GM12878 (cell line): ENCODE results near the gene ZDHHC3. TPM values are rescaled to one million over a fixed set of nuclear protein-coding genes. Genes with fewer than 3 reads are reported as not detected.

Experiments used
- ATAC-seq: fragments of 200-7000 bp; cut with Tn5 transposase; 3 replicates; pipeline ENCODE4 v1.9.1; 2020; ENCODE audit warnings: mild to moderate bottlenecking, moderate library complexity
- BruUV-seq: library from RNA; stranded (reverse); fragments of 400-500 nt; replicated peaks from 2 replicates; lab custom pipeline; 2021; lab: Mats Ljungman, UMichigan
- CTCF ChIA-PET: fragments of 300-600 bp; sonication (Branson Sonifier 250); formaldehyde crosslinking; extraction: SDS; loops from one replicate; lab custom pipeline; 2021; ENCODE audit warnings: inconsistent platforms; lab: Yijun Ruan, JAX
- POLR2A ChIA-PET: fragments of 350-600 bp; formaldehyde crosslinking; extraction: SDS; loops from one replicate; lab custom pipeline; 2021; ENCODE audit warnings: inconsistent platforms; lab: Charles Lee
- RAD21 ChIA-PET: fragments of 300-600 bp; sonication (Branson Sonifier 250); formaldehyde crosslinking; loops from one replicate; lab custom pipeline; 2023; ENCODE audit warnings: antibody characterized with exemption; ENCODE audit not compliant: unreplicated experiment; lab: Charles Lee
- SMC1A ChIA-PET: fragments of 300-600 bp; sonication (Branson Sonifier 250); formaldehyde crosslinking; loops from one replicate; lab custom pipeline; 2023; ENCODE audit not compliant: unreplicated experiment, uncharacterized antibody; lab: Charles Lee
- DNase-seq: peaks from one replicate; pipeline ENCODE4 v3.0.0-alpha.2; 2011; ENCODE audit warnings: low read depth, low spot score
- FAIRE-seq: peaks from 3 replicates; lab custom pipeline; 2011; peaks lifted over from hg19 to GRCh38; lab: Jason Lieb, UNC
- H2AFZ ChIP-seq: 2 replicates; pipeline ENCODE4 v1.6.0; 2011; ENCODE audit warnings: low read depth, low read length, control low read depth; ENCODE audit not compliant: control insufficient read depth
- H3K27ac ChIP-seq: 2 replicates; pipeline ENCODE4 v1.5.1; 2011; ENCODE audit warnings: control low read depth; ENCODE audit not compliant: control insufficient read depth, insufficient read depth
- H3K27me3 ChIP-seq, 2 experiments: replicated peaks in 1 of 2; 2 replicates each; pipeline versions ENCODE4 v1.6.0 to v1.6.1; 2011; ENCODE audit warnings: low read length in 1 of 2; ENCODE audit not compliant: control insufficient read depth in 2 of 2, insufficient read depth in 2 of 2
- H3K36me3 ChIP-seq, 2 experiments: 2 replicates each; pipeline ENCODE4 v1.5.1; 2011; ENCODE audit warnings: low read length in 1 of 2; ENCODE audit not compliant: control insufficient read depth in 2 of 2, insufficient read depth in 2 of 2
- H3K4me1 ChIP-seq: 2 replicates; pipeline ENCODE4 v1.6.1; 2011; ENCODE audit warnings: mild to moderate bottlenecking, low read length, moderate library complexity, mixed read lengths; ENCODE audit not compliant: control insufficient read depth, insufficient read depth
- H3K4me2 ChIP-seq: 2 replicates; pipeline ENCODE4 v1.6.0; 2011; ENCODE audit warnings: control low read depth; ENCODE audit not compliant: control insufficient read depth, insufficient read depth
- H3K4me3 ChIP-seq: fragments of 200-600 bp; sonication (generic); 2 replicates; pipeline ENCODE4 v1.5.1; 2016
- H3K79me2 ChIP-seq: 2 replicates; pipeline ENCODE4 v1.6.0; 2011; ENCODE audit warnings: low read length; ENCODE audit not compliant: control insufficient read depth, insufficient read depth
- H3K9ac ChIP-seq: 2 replicates; pipeline ENCODE4 v1.8.0; 2011; ENCODE audit warnings: low read length, control low read depth, mixed read lengths; ENCODE audit not compliant: control insufficient read depth, insufficient read depth
- H3K9me3 ChIP-seq: replicated peaks from 3 replicates; pipeline ENCODE4 v1.5.1; 2011; ENCODE audit warnings: mild to moderate bottlenecking, low read length; ENCODE audit not compliant: control insufficient read depth, insufficient read depth
- H4K20me1 ChIP-seq: 2 replicates; pipeline ENCODE4 v1.6.0; 2011; ENCODE audit not compliant: control insufficient read depth, insufficient read depth
- DPF2 ChIP-seq: fragments of 450-650 bp; IDR thresholded peaks from 2 replicates; pipeline ENCODE4 v1.6.1; 2017; ENCODE audit warnings: mild to moderate bottlenecking
- EED ChIP-seq: sonication (generic); IDR thresholded peaks from 2 replicates; pipeline ENCODE4 v1.6.1; 2016; ENCODE audit warnings: antibody characterized with exemption, low read depth
- GABPA ChIP-seq: IDR thresholded peaks from 2 replicates; pipeline ENCODE4 v1.6.1; 2014; ENCODE audit warnings: antibody characterized with exemption, low read depth, mild to moderate bottlenecking, inconsistent platforms
- MTA2 ChIP-seq: fragments of 450-650 bp; IDR thresholded peaks from 2 replicates; pipeline ENCODE4 v1.6.1; 2016; ENCODE audit warnings: low read depth, mild to moderate bottlenecking, moderate library complexity
- MYC ChIP-seq: IDR thresholded peaks from 2 replicates; pipeline ENCODE4 v1.6.1; 2011; ENCODE audit warnings: mild to moderate bottlenecking, low read length, moderate library complexity, inconsistent platforms; ENCODE audit not compliant: insufficient read depth, insufficient replicate concordance, insufficient read length, severe bottlenecking
- NFXL1 ChIP-seq: fragments of 450-650 bp; IDR thresholded peaks from 2 replicates; pipeline ENCODE4 v1.6.1; 2017; ENCODE audit warnings: antibody characterized with exemption, mild to moderate bottlenecking, borderline replicate concordance
- POLR2A ChIP-seq: IDR thresholded peaks from 2 replicates; pipeline ENCODE4 v1.6.1; 2011; ENCODE audit warnings: low read depth, mild to moderate bottlenecking, low read length
- POLR2AphosphoS5 ChIP-seq: IDR thresholded peaks from 2 replicates; pipeline ENCODE4 v1.6.1; 2011; ENCODE audit warnings: mild to moderate bottlenecking, low read length, inconsistent platforms
- RBBP5 ChIP-seq: fragments of 200-600 bp; sonication (generic); conservative IDR thresholded peaks from 2 replicates; pipeline ENCODE4 v1.6.1; 2016
- RCOR1 ChIP-seq: conservative IDR thresholded peaks from 2 replicates; pipeline ENCODE4 v1.6.1; 2012; ENCODE audit warnings: low read depth, low read length, improper control_type of control experiment
- ZZZ3 ChIP-seq: IDR thresholded peaks from 2 replicates; pipeline ENCODE4 v1.6.1; 2011; ENCODE audit warnings: low read depth; ENCODE audit not compliant: control insufficient read depth, insufficient read length
- WGBS: methylation state at CpG from one replicate; pipeline ENCODE4 v1.1.6; 2016; ENCODE audit warnings: low lambda C conversion rate; ENCODE audit not compliant: insufficient replicate concordance, insufficient coverage; ENCODE audit errors: missing lambda C conversion rate; 5-methylcytosine and 5-hydroxymethylcytosine counted together
- in situ Hi-C: fragments of 300-500 bp; cut with MboI; formaldehyde crosslinking; loops from 9 replicates; pipeline ENCODE4 v1.14.3; 2018; ENCODE audit warnings: mixed read lengths
- intact Hi-C: fragments of 100-400 bp; cut with micrococcal nuclease; formaldehyde crosslinking; loops from one replicate; pipeline ENCODE4 v1.14.2; 2022; ENCODE audit not compliant: unreplicated experiment
- polyA plus RNA-seq, 11 experiments: library from polyadenylated mRNA; depleted of rRNA in 4 of 11; unstranded in 6 of 11; stranded (reverse) in 5 of 11; fragments of >200 nt; fragmentation: Nextera tagmentation in 4 of 11; fragmentation: Illumina TruSeq in 1 of 11; extraction: Ambion mirVana in 4 of 11; extraction: Trizol in 1 of 11; gene quantifications; 1 replicate in 1 of 11; 2 replicates in 10 of 11; pipeline versions ENCODE4 v1.2.1 to v1.2.3, GENCODE V29; 2011 to 2016; ENCODE audit warnings: inconsistent platforms in 2 of 11, missing spikeins in 2 of 11, low read depth in 1 of 11
- total RNA-seq, 4 experiments: library from RNA; depleted of rRNA in 3 of 4; stranded (reverse); fragments of >200 nt in 3 of 4; fragmentation: Illumina TruSeq in 1 of 4; extraction: Trizol in 1 of 4; gene quantifications; 2 replicates each; pipeline versions ENCODE4 v1.2.1 to v1.2.3, GENCODE V29; 2013 to 2021
- TF ChIP-seq, protein P1 (sequence below): IDR thresholded peaks from 2 replicates; pipeline ENCODE4 v1.6.1; 2012; ENCODE audit warnings: improper control_type of control experiment, low read depth, low read length; ENCODE audit not compliant: insufficient replicate concordance
- TF ChIP-seq, protein P2 (sequence below): IDR thresholded peaks from 2 replicates; pipeline ENCODE4 v1.6.1; 2011; ENCODE audit warnings: low read depth, low read length, improper control_type of control experiment, borderline replicate concordance
- TF ChIP-seq, protein P3 (sequence below), 3 experiments: IDR thresholded peaks in 2 of 3; conservative IDR thresholded peaks in 1 of 3; 2 replicates each; pipeline ENCODE4 v1.5.1; 2011; ENCODE audit warnings: low read depth in 3 of 3, low read length in 3 of 3, mild to moderate bottlenecking in 3 of 3, control low read depth in 2 of 3, moderate library complexity in 2 of 3, inconsistent platforms in 1 of 3, mixed read lengths in 1 of 3; ENCODE audit not compliant: control insufficient read depth in 2 of 3, insufficient read depth in 1 of 3; ENCODE audit errors: extremely low read depth in 1 of 3

ZDHHC3 gene
- total and polyA plus RNA-seq, 10 of the 15 experiments (the other 5 are each of a cell fraction or from before 2014, with no cell fraction given) = 6.8 to 79.1 (median 40.8) TPM

GRCh38 chr3:44909063-44909462, 66.9 kb downstream of the ZDHHC3 start (continued):
- TF ChIP-seq, protein P1, sequence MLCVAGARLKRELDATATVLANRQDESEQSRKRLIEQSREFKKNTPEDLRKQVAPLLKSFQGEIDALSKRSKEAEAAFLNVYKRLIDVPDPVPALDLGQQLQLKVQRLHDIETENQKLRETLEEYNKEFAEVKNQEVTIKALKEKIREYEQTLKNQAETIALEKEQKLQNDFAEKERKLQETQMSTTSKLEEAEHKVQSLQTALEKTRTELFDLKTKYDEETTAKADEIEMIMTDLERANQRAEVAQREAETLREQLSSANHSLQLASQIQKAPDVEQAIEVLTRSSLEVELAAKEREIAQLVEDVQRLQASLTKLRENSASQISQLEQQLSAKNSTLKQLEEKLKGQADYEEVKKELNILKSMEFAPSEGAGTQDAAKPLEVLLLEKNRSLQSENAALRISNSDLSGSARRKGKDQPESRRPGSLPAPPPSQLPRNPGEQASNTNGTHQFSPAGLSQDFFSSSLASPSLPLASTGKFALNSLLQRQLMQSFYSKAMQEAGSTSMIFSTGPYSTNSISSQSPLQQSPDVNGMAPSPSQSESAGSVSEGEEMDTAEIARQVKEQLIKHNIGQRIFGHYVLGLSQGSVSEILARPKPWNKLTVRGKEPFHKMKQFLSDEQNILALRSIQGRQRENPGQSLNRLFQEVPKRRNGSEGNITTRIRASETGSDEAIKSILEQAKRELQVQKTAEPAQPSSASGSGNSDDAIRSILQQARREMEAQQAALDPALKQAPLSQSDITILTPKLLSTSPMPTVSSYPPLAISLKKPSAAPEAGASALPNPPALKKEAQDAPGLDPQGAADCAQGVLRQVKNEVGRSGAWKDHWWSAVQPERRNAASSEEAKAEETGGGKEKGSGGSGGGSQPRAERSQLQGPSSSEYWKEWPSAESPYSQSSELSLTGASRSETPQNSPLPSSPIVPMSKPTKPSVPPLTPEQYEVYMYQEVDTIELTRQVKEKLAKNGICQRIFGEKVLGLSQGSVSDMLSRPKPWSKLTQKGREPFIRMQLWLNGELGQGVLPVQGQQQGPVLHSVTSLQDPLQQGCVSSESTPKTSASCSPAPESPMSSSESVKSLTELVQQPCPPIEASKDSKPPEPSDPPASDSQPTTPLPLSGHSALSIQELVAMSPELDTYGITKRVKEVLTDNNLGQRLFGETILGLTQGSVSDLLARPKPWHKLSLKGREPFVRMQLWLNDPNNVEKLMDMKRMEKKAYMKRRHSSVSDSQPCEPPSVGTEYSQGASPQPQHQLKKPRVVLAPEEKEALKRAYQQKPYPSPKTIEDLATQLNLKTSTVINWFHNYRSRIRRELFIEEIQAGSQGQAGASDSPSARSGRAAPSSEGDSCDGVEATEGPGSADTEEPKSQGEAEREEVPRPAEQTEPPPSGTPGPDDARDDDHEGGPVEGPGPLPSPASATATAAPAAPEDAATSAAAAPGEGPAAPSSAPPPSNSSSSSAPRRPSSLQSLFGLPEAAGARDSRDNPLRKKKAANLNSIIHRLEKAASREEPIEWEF = no peak
- TF ChIP-seq, protein P2, sequence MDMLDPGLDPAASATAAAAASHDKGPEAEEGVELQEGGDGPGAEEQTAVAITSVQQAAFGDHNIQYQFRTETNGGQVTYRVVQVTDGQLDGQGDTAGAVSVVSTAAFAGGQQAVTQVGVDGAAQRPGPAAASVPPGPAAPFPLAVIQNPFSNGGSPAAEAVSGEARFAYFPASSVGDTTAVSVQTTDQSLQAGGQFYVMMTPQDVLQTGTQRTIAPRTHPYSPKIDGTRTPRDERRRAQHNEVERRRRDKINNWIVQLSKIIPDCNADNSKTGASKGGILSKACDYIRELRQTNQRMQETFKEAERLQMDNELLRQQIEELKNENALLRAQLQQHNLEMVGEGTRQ = no peak
- TF ChIP-seq, all 136 proteins: peak for 0

DNA sequence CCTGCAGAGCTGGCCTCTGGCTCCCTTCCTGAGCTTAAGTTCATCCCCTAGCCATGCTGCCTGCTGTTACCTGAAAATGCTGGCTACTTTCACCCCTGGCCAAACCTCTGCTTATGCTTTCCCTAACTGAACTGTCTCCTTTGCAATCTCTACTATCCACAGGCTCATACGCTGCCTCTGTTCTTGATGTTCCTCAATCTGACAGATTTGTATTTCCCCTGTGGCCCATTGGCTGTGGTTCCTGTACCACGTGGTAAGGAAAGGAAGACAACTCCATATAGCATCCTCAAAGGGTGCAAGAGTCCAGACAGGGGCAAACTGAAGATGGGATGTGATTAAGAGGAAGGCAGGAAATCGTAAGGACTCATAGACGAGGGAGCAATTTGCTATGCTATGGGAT, 68.4 kb downstream of the ZDHHC3 start:
- Histone ChIP-seq H3K9me3 (no peaks in the 10 kb centered on the region; the same call in 2 of the 3 replicates), H3K27ac (no peak overlapping the region), H3K4me2 (no peak overlapping the region), H2AFZ (no peak overlapping the region), H3K27me3 (no peaks in the 10 kb centered on the region; a peak in 1 of 4 replicates), H3K36me3 (no peaks in the 10 kb centered on the region), H4K20me1 (no peaks in the 10 kb centered on the region), H3K4me1 (no peaks in the 10 kb centered on the region), H3K9ac (no peak overlapping the region), H3K4me3 (no peak overlapping the region), H3K79me2 (no peaks in the 10 kb centered on the region)
- in situ Hi-C loops (no loop called here), intact Hi-C loops (no loop called here)
- ChIA-PET SMC1A (interaction anchor here (0.6 to 1.7 kb wide), 3 partner anchors 18 to 380 kb away, joined by 3 to 4 read pairs (median 3); no protein-coding TSS in a partner anchor), CTCF (interaction anchor here (0.6 to 1.5 kb wide), 3 partner anchors 10 to 303 kb away, joined by 3 to 4 read pairs (median 3); partner anchors contain the start of gene TMEM42), RAD21 (no interaction called here), POLR2A (no interaction called here)
- BruUV-seq = no TSS peak
- TF ChIP-seq ZZZ3 (no peak), NFXL1 (no peak), DPF2 (no peak), MTA2 (no peak), MYC (no peak), GABPA (no peak), POLR2A (no peak), RCOR1 (no peak), EED (no peak), POLR2AphosphoS5 (no peak), RBBP5 (no peak)
- TF ChIP-seq, protein P3, sequence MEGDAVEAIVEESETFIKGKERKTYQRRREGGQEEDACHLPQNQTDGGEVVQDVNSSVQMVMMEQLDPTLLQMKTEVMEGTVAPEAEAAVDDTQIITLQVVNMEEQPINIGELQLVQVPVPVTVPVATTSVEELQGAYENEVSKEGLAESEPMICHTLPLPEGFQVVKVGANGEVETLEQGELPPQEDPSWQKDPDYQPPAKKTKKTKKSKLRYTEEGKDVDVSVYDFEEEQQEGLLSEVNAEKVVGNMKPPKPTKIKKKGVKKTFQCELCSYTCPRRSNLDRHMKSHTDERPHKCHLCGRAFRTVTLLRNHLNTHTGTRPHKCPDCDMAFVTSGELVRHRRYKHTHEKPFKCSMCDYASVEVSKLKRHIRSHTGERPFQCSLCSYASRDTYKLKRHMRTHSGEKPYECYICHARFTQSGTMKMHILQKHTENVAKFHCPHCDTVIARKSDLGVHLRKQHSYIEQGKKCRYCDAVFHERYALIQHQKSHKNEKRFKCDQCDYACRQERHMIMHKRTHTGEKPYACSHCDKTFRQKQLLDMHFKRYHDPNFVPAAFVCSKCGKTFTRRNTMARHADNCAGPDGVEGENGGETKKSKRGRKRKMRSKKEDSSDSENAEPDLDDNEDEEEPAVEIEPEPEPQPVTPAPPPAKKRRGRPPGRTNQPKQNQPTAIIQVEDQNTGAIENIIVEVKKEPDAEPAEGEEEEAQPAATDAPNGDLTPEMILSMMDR (IDR thresholded peaks at IDR 0.05 in 2 of 3, conservative IDR thresholded peaks at IDR 0.05 in 1 of 3; ENCODE audit: control insufficient read depth in 2 of 3, extremely low read depth in 1 of 3, insufficient read depth in 1 of 3, low read depth in 3 of 3, low read length in 3 of 3) = no peak
- FAIRE-seq (no peak), ATAC-seq (no peak), DNase-seq (no peak)
- WGBS = 64% methylated on average over 4 of the region's 4 CpGs
